Measurements from ENCODE around the gene DIP2C.
"Not testable (repeated sequence)": the region's sequence is repeated elsewhere in the genome, so short reads cannot be mapped to it uniquely, and the experiment has no call there.

DNA sequence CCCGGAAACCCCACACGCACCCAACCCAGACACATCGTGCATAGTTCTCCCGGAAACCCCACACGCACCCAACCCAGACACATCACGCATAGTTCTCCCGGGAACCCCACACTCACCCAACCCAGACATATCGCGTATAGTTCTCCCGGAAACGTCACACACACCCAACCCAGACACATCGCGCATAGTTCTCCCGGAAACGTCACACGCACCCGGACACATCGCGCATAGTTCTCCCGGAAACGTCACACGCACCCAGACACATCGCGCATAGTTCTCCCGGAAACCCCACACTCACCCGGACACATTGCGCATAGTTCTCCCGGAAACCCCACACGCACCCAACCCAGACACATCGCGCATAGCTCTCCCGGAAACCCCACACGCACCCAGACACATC lies 342.3 kb downstream of the DIP2C start:
- TF ChIP-seq POLR2AphosphoS5, POLR2A (IDR thresholded peaks at IDR 0.05; ENCODE audit: low read depth, low read length): not testable (repeated sequence)

All from GM12892 (cell line).